HG03521 (cell line): ENCODE data around the gene GATA1.

Experiments
- ATAC-seq: cut with Tn5 transposase; IDR thresholded peaks from one replicate; pipeline ENCODE4 v1.9.1; 2021; ENCODE audit warnings: mild to moderate bottlenecking, moderate library complexity; ENCODE audit not compliant: unreplicated experiment

GATA1 gene

GRCh38 chrX:48784726-48785125 is 1.7 kb upstream of the GATA1 start:
- ATAC-seq = no peak

- no peak for ATAC-seq
Measured at GRCh38 chrX:48785186-48785539, 1.2 kb upstream of the GATA1 start.

GRCh38 chrX:48785540-48786214 is 713 bp upstream of the GATA1 start:
- no peak for ATAC-seq

- ATAC-seq = no peak
Measured at GRCh38 chrX:48786825-48787504, 575 bp downstream of the GATA1 start.

- ATAC-seq = no peak
Measured at GRCh38 chrX:48787505-48788443, 1.4 kb downstream of the GATA1 start.

- ATAC-seq = no peak
Measured at GRCh38 chrX:48789366-48790220, 3.2 kb downstream of the GATA1 start.

- ATAC-seq = no peak
Measured at GRCh38 chrX:48790477-48790876, 4.1 kb downstream of the GATA1 start.

- no peak for ATAC-seq
Measured at GRCh38 chrX:48791063-48791820, 4.9 kb downstream of the GATA1 start.

- ATAC-seq = no peak
Measured at GRCh38 chrX:48792219-48792618, 5.8 kb downstream of the GATA1 start.

- ATAC-seq = no peak
Measured at GRCh38 chrX:48793935-48794334, 7.5 kb downstream of the GATA1 start.

GRCh38 chrX:48794340-48794910 is 8.0 kb downstream of the GATA1 start:
- no peak for ATAC-seq

- ATAC-seq = no peak
Measured at GRCh38 chrX:48794911-48795515, 8.6 kb downstream of the GATA1 start.

- no peak for ATAC-seq
Measured at GRCh38 chrX:48798318-48798717, 11.9 kb downstream of the GATA1 start.

GRCh38 chrX:48800574-48801279 is 14.3 kb downstream of the GATA1 start:
- no peak for ATAC-seq

- peak; percentile 85 for ATAC-seq
Measured at GRCh38 chrX:48801280-48802088, 15.1 kb downstream of the GATA1 start, which contains the start of gene HDAC6. HDAC6 (plus strand) TSS chrX:48802067; CDS start chrX:48802693, 626 bp downstream.

- peak; percentile 30 for ATAC-seq
Measured at GRCh38 chrX:48802089-48802904, 15.9 kb downstream of the GATA1 start.

- no peak for ATAC-seq
Measured at GRCh38 chrX:48802905-48803200, 16.5 kb downstream of the GATA1 start.
